GM12892 (cell line): ENCODE data around the gene ARPIN.
"Not testable (repeated sequence)": the region's sequence is repeated elsewhere in the genome, so short reads cannot be mapped to it uniquely, and the experiment has no call there.

Experiments
- DNase-seq: peaks from one replicate; pipeline ENCODE4 v3.0.0; 2011; ENCODE audit not compliant: insufficient read length
- FAIRE-seq: peaks from 2 replicates; lab custom pipeline; 2011; peaks lifted over from hg19 to GRCh38; lab: Jason Lieb, UNC
- POLR2A ChIP-seq: IDR thresholded peaks from 2 replicates; pipeline ENCODE4 v1.6.1; 2011; ENCODE audit warnings: low read depth, low read length, control low read depth
- POLR2AphosphoS5 ChIP-seq: IDR thresholded peaks from 2 replicates; pipeline ENCODE4 v1.6.1; 2011; ENCODE audit warnings: low read depth, low read length, control low read depth
- TAF1 ChIP-seq: IDR thresholded peaks from 2 replicates; pipeline ENCODE4 v1.6.1; 2011; ENCODE audit warnings: low read depth, mild to moderate bottlenecking, control low read depth, low read length, borderline replicate concordance

The ARPIN gene

GRCh38 chr15:89870006-89870405, 42.7 kb downstream of the ARPIN start:
- TF ChIP-seq TAF1 (no peak), POLR2A (no peak)
- no peak for FAIRE-seq

DNA sequence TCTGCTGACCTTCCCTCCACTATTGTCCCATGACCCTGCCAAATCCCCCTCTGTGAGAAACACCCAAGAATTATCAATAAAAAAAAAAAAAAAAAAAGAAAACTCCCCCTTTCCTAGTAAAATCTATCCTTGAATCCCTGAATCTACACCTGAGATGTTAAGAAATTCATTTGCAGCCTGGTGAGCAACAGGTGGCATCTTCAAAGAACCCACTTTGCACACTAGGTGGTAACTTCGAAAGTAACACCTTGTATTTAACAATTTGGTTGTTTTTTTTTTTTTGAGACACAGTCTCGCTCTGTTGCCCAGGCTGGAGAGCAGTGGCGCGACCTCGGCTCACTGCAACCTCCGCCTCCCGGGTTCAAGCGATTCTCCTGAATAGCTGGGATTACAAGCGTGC, 43.3 kb downstream of the ARPIN start:
- not testable (repeated sequence) for DNase-seq, FAIRE-seq

More at GRCh38 chr15:89870006-89870405, 42.7 kb downstream of the ARPIN start:
- DNase-seq = no peak

GRCh38 chr15:89864958-89865739, 47.6 kb downstream of the ARPIN start:
- TF ChIP-seq POLR2A (no peak), POLR2AphosphoS5 (no peak), TAF1 (no peak)

DNA sequence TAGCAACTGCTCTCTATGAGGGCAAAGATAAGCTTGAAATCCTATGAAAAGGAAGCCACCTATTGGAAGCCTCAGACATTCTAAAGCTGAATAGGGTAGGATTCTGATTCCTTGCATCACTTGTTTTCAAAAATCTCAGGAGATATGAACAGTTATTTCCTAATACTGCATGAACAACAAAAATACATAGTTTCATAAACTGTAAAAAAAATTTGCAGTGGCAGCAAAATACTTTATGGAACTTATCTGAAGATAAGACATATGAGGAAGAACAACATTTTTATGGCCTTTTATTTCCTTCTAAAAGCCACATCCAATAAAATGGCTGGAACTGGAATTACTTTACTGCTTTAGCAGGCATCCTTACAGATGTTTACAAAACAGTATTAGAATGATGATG, 48.8 kb downstream of the ARPIN start:
- TF ChIP-seq TAF1 (no peak), POLR2A (no peak), POLR2AphosphoS5 (no peak)
- FAIRE-seq (no peak), DNase-seq (no peak)

More at GRCh38 chr15:89864958-89865739, 47.6 kb downstream of the ARPIN start:
- FAIRE-seq = no peak
- DNase-seq = no peak

- DNase-seq (no peak), FAIRE-seq (no peak)
- TF ChIP-seq POLR2A (no peak), POLR2AphosphoS5 (no peak), TAF1 (no peak)
Measured at GRCh38 chr15:89860891-89861290, 51.9 kb downstream of the ARPIN start.

DNA sequence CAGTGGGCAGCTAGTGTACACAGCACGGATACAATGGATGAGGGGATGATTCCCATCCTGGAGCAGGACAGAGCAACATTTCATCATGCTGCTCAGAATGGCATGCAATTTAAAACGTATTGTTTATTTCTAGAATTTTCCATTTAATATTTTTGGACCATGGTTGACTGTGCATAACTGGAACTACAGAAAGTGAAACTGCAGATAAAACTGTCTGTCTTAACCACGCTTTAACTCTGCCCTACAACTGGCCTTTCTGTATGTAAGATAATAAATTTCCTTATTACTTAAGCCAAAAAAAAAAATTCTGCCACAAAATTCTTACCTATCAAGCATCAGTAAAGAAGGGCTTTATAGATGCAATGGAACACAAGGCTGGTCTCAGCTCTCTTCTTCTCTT, 52.3 kb downstream of the ARPIN start:
- TF ChIP-seq TAF1 = no peak
- no peak for TF ChIP-seq POLR2AphosphoS5
- TF ChIP-seq POLR2A = no peak
- DNase-seq (no peak), FAIRE-seq (no peak)

DNA sequence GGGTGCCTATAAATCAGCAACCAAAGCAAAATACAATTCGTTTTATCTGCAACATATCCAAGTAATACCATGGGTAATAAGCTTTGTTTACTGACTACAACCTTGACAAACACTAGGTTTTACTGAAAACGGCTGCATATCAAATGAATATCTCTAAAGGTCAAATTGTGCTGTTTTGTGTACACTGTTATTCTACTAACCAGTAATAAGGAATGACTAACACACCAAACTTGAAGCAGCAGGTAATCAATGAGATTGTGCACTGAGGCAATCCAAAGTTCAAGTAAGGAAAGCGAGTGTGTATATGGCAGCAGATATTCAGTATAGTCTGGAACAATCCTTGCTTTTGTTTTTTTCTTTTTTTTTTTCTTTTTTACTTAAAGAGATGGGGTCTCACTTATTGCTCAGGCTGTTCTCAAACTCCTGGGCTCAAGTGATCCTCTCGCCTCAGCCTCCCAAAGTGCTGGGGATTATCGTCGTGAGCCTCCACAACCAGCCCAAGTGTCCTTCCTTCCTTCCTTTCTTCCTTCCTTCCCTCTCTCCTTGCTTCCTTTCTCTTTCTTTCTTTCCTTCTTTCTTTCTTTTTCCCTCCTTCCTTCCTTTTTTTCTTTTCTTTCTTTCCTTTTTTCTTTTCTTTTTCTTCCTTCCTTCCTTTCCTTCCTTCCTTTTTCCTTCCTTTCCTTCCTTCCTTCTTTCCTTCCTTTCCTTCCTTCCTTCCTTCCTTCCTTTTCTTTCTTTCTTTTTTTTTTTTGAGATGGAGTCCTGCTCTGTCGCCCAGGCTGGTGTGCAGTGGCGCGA, 53.9 kb downstream of the ARPIN start:
- FAIRE-seq (no peak), DNase-seq (no peak)
- TF ChIP-seq POLR2AphosphoS5 = no peak
- TF ChIP-seq POLR2A = no peak
- no peak for TF ChIP-seq TAF1

- no peak for DNase-seq
- TF ChIP-seq POLR2AphosphoS5 (no peak), TAF1 (no peak), POLR2A (no peak)
- FAIRE-seq = no peak
Measured at GRCh38 chr15:89857673-89858072, 55.1 kb downstream of the ARPIN start.

DNA sequence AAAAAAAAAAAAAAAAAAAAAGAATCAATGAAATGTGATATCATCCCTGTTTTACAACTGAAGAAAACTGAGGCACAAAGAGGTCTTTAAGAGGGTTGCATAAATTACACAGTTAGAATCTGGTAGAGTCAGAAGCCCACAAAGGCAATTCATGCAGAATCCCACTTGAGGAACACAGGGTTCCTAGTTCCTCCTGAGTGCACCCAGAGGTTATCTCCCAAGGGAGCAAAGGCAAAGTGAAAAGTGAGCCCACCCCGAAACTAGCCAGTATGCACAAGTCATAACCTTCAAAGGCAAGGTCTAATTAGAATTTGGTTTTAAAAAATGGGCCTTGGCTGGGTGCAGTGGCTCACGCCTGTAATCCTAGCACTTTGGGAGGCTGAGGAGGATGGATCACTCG, 56.8 kb downstream of the ARPIN start:
- DNase-seq (no peak), FAIRE-seq (no peak)
- TF ChIP-seq POLR2A (no peak), POLR2AphosphoS5 (no peak), TAF1 (no peak)

DNA sequence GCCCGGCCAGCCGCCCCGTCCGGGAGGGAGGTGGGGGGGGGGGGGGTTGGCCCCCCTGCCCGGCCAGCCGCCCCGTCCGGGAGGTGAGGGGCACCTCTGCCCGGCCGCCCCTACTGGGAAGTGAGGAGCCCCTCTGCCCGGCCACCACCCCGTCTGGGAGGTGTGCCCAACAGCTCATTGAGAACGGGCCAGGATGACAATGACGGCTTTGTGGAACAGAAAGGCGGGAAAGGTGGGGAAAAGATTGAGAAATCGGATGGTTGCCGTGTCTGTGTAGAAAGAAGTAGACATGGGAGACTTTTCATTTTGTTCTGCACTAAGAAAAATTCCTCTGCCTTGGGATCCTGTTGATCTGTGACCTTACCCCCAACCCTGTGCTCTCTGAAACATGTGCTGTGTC, 57.9 kb downstream of the ARPIN start:
- not testable (repeated sequence) for FAIRE-seq

DNA sequence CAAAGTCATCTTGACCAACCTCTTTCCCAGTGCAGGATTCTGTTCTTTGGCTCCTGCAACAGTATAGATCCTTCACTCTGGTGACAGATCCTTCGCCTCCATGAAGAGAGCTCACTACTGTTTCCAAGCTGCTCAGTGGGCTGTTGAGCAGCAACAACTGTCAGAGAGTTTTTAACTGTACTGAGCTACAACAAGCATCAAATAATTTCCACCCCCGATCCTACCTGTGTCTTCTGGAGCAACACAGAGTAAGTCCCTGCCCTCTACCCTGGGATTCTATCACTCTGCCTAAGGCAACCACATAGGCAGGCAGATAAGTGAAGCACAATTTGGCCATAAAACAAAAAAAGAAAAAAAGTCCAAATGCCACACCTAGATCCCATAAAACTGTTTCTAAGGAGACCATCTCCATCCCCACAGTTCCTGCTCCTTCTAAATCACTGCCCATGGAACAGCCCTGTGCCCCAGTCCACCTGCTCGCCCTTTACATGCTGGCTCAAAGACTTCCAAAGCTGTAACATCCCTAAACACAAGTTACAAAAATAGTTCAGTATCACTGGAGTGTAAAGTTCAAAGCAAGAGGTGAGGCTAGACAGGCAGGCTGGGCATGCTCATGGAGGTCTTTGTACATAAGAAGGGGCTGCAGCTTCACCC, 60.3 kb downstream of the ARPIN start:
- FAIRE-seq = no peak
- no peak for DNase-seq
- TF ChIP-seq TAF1 = no peak
- no peak for TF ChIP-seq POLR2A
- TF ChIP-seq POLR2AphosphoS5 = no peak

More for the DNA sequence above, 57.9 kb downstream of the ARPIN start:
- not testable (repeated sequence) for DNase-seq

DNA sequence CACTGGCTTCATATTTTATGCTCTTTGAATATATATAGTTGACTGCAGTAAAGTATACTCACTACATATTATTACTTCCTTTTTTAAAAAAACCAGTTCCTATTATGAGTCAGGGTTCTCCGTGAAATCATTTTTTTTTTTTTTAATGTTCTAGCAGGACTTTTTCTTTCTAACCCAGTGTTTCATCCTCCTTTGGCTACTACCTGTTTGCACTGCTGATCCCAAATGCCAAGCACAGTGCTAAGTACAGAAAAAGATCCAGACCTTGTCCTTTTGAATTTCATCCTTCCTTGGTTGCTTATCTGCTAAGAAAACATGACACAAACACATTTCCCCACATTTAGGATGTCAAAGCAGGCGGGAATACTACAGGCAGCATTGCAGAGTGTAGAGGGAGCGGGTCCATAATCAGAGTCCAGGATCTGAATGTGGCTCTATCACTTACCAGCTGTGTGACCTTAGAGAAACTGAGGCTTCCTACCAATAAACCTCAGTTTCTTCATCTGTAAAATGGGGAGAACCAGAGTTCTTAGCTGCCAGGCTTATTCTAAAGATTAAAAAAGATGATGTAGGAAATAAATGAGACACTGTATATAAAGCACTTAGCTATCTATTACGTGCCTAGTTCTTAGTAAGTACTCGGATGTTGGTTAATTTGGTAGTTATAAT, 60.9 kb downstream of the ARPIN start:
- no peak for DNase-seq

More for the DNA sequence above, 60.9 kb downstream of the ARPIN start:
- TF ChIP-seq TAF1 = no peak
- no peak for TF ChIP-seq POLR2AphosphoS5
- no peak for TF ChIP-seq POLR2A
- peak; percentile 36 for FAIRE-seq
